IMR-90 (cell line): ENCODE data around the gene ADAP2. TPM values are rescaled to one million over a fixed set of nuclear protein-coding genes. Genes with fewer than 3 reads are reported as not detected.

Experiments
- ATAC-seq: fragments of 200-7000 bp; cut with Tn5 transposase; 2 replicates; pipeline ENCODE4 v1.9.1; 2020; ENCODE audit warnings: low read depth, mild to moderate bottlenecking, moderate library complexity
- BruUV-seq: library from RNA; stranded (reverse); fragments of 400-500 nt; replicated peaks from 2 replicates; lab custom pipeline; 2021; lab: Mats Ljungman, UMichigan
- CTCF ChIA-PET: fragments of 300-600 bp; formaldehyde crosslinking; extraction: SDS; loops from one replicate; lab custom pipeline; 2021; ENCODE audit warnings: antibody characterized with exemption; lab: Yijun Ruan, JAX
- POLR2A ChIA-PET: fragments of 300-600 bp; sonication (Branson Sonifier 250); formaldehyde crosslinking; loops from one replicate; lab custom pipeline; 2022; ENCODE audit warnings: antibody characterized with exemption; ENCODE audit not compliant: unreplicated experiment; lab: Charles Lee
- DNase-seq: peaks from one replicate; pipeline ENCODE4 v3.0.0; 2013
- H2AFZ ChIP-seq: replicated peaks from 2 replicates; pipeline ENCODE3; 2013; ENCODE audit warnings: low read length, mild to moderate bottlenecking; ENCODE audit not compliant: poor library complexity
- H2AK5ac ChIP-seq: 2 replicates; pipeline ENCODE4 v1.6.1; 2013; ENCODE audit warnings: low read depth, low read length, inconsistent platforms
- H2AK9ac ChIP-seq: replicated peaks from 2 replicates; pipeline ENCODE3; 2013; ENCODE audit warnings: mild to moderate bottlenecking, low read depth, low read length, moderate library complexity; ENCODE audit not compliant: poor library complexity
- H2BK120ac ChIP-seq: 2 replicates; pipeline ENCODE4 v1.6.1; 2013; ENCODE audit warnings: low read depth, low read length, inconsistent platforms
- H2BK15ac ChIP-seq: 3 replicates; pipeline ENCODE4 v1.6.1; 2013; ENCODE audit warnings: low read depth, low read length, inconsistent platforms
- H2BK20ac ChIP-seq: 2 replicates; pipeline ENCODE4 v1.6.1; 2013; ENCODE audit warnings: low read depth, mild to moderate bottlenecking, inconsistent platforms, low read length, moderate library complexity
- H2BK5ac ChIP-seq: 2 replicates; pipeline ENCODE4 v1.6.1; 2013; ENCODE audit warnings: mild to moderate bottlenecking, low read depth, low read length, inconsistent platforms; ENCODE audit not compliant: poor library complexity, severe bottlenecking
- H3K14ac ChIP-seq: replicated peaks from 2 replicates; pipeline ENCODE4 v1.6.1; 2013; ENCODE audit warnings: low read depth, low read length, inconsistent platforms
- H3K18ac ChIP-seq: 2 replicates; pipeline ENCODE4 v1.6.1; 2013; ENCODE audit warnings: low read depth, low read length, control low read depth
- H3K23ac ChIP-seq: 2 replicates; pipeline ENCODE4 v1.6.1; 2013; ENCODE audit warnings: low read depth, low read length, inconsistent platforms
- H3K27ac ChIP-seq: 2 replicates; pipeline ENCODE4 v1.5.1; 2013; ENCODE audit warnings: mild to moderate bottlenecking, control low read depth, low read length; ENCODE audit not compliant: insufficient read depth
- H3K27me3 ChIP-seq: 2 replicates; pipeline ENCODE4 v1.6.1; 2013; ENCODE audit warnings: low read length; ENCODE audit not compliant: control insufficient read depth, insufficient read depth
- H3K36me3 ChIP-seq: 2 replicates; pipeline ENCODE4 v1.6.1; 2013; ENCODE audit warnings: low read length, mixed read lengths; ENCODE audit not compliant: control insufficient read depth, insufficient read depth
- H3K4ac ChIP-seq: 2 replicates; pipeline ENCODE4 v1.6.1; 2013; ENCODE audit warnings: low read depth, low read length, inconsistent platforms
- H3K4me1 ChIP-seq: 2 replicates; pipeline ENCODE4 v1.6.1; 2013; ENCODE audit warnings: low read length, mixed read lengths; ENCODE audit not compliant: control insufficient read depth, insufficient read depth
- H3K4me2 ChIP-seq: 2 replicates; pipeline ENCODE4 v1.6.1; 2013; ENCODE audit warnings: low read depth, mild to moderate bottlenecking, control low read depth, low read length, moderate library complexity
- H3K4me3 ChIP-seq: 2 replicates; pipeline ENCODE4 v1.5.1; 2013; ENCODE audit warnings: low read depth, mild to moderate bottlenecking, control low read depth, low read length, moderate library complexity; ENCODE audit not compliant: insufficient read depth
- H3K56ac ChIP-seq: 2 replicates; pipeline ENCODE4 v1.6.1; 2013; ENCODE audit warnings: low read length, inconsistent platforms; ENCODE audit not compliant: insufficient read depth; ENCODE audit errors: extremely low read depth
- H3K79me1 ChIP-seq, 2 experiments: 2 replicates each; pipeline ENCODE4 v1.6.1; 2013; ENCODE audit warnings: low read length in 2 of 2, inconsistent platforms in 1 of 2, low read depth in 1 of 2
- H3K9ac ChIP-seq: 2 replicates; pipeline ENCODE4 v1.6.1; 2013; ENCODE audit warnings: low read depth, low read length, control low read depth
- H3K9me1 ChIP-seq: 2 replicates; pipeline ENCODE4 v1.6.1; 2013; ENCODE audit warnings: low read length, inconsistent platforms; ENCODE audit not compliant: insufficient read depth
- H3K9me3 ChIP-seq: 2 replicates; pipeline ENCODE4 v1.6.1; 2013; ENCODE audit warnings: low read length; ENCODE audit not compliant: control insufficient read depth, insufficient read depth
- H4K20me1 ChIP-seq: 2 replicates; pipeline ENCODE4 v1.6.1; 2013; ENCODE audit warnings: low read length, inconsistent platforms; ENCODE audit not compliant: insufficient read depth
- H4K5ac ChIP-seq: 2 replicates; pipeline ENCODE4 v1.6.1; 2013; ENCODE audit warnings: mild to moderate bottlenecking, low read depth, low read length, control low read depth
- H4K8ac ChIP-seq, 2 experiments: 2 replicates each; pipeline ENCODE4 v1.6.1; 2013; ENCODE audit warnings: low read depth in 2 of 2, low read length in 2 of 2, control low read depth in 1 of 2, inconsistent platforms in 1 of 2
- H4K91ac ChIP-seq: 2 replicates; pipeline ENCODE4 v1.6.1; 2013; ENCODE audit warnings: low read depth, low read length, inconsistent platforms; ENCODE audit not compliant: insufficient read depth
- BHLHE40 ChIP-seq: fragments of 150-350 bp; IDR thresholded peaks from 2 replicates; pipeline ENCODE4 v1.6.1; 2016; ENCODE audit warnings: mild to moderate bottlenecking, low read depth, low read length
- MAFK ChIP-seq: IDR thresholded peaks from 2 replicates; pipeline ENCODE4 v1.6.1; 2012; ENCODE audit warnings: low read depth, low read length, improper control_type of control experiment
- POLR2A ChIP-seq: IDR thresholded peaks from 2 replicates; pipeline ENCODE4 v1.6.1; 2012; ENCODE audit warnings: mild to moderate bottlenecking, low read depth, low read length
- RAD21 ChIP-seq: IDR thresholded peaks from 2 replicates; pipeline ENCODE4 v1.6.1; 2012; ENCODE audit warnings: low read length, improper control_type of control experiment
- RCOR1 ChIP-seq: IDR thresholded peaks from 2 replicates; pipeline ENCODE4 v1.6.1; 2012; ENCODE audit warnings: mild to moderate bottlenecking, low read length, improper control_type of control experiment; ENCODE audit not compliant: insufficient replicate concordance
- RFX5 ChIP-seq: IDR thresholded peaks from 2 replicates; pipeline ENCODE4 v1.8.0; 2012; ENCODE audit warnings: low read depth, mild to moderate bottlenecking, low read length, moderate library complexity
- WGBS, 2 experiments: methylation state at CpG; one replicate each; pipeline versions ENCODE4 v1.1.5 to v1.1.7; 2013; ENCODE audit warnings: missing lambda C conversion rate in 2 of 2; ENCODE audit not compliant: insufficient read length in 1 of 2; ENCODE audit errors: extremely low coverage in 2 of 2; 5-methylcytosine and 5-hydroxymethylcytosine counted together
- dilution Hi-C: fragments of 300-500 bp; cut with HindIII; formaldehyde crosslinking; loops from one replicate; pipeline ENCODE4 v1.14.3; 2018; ENCODE audit warnings: low sequenced_read_pairs; ENCODE audit not compliant: unreplicated experiment
- in situ Hi-C: fragments of 300-500 bp; cut with MboI; formaldehyde crosslinking; loops from 3 replicates; pipeline ENCODE4 v1.14.3; 2019; ENCODE audit warnings: low sequenced_read_pairs, inconsistent platforms, mixed read lengths
- intact Hi-C: fragments of 100-400 bp; cut with micrococcal nuclease; formaldehyde crosslinking; loops from 2 replicates; pipeline ENCODE4 v1.10.0; 2022
- polyA plus RNA-seq, 3 experiments: library from polyadenylated mRNA; depleted of rRNA; stranded (reverse); fragments of >200 nt; gene quantifications; 2 replicates each; pipeline ENCODE4 v1.2.3, GENCODE V29; 2012; ENCODE audit warnings: low replicate concordance in 1 of 3
- total RNA-seq: library from RNA; depleted of rRNA; stranded (reverse); fragments of >200 nt; gene quantifications from 2 replicates; pipeline ENCODE4 v1.2.3, GENCODE V29; 2012
- TF ChIP-seq, protein P1 (sequence below): fragments of 150-350 bp; IDR thresholded peaks from 2 replicates; pipeline ENCODE4 v1.6.1; 2016; ENCODE audit warnings: low read depth, mild to moderate bottlenecking, low read length, moderate library complexity, borderline replicate concordance
- TF ChIP-seq, protein P2 (sequence below): conservative IDR thresholded peaks from 2 replicates; pipeline ENCODE4 v1.5.1; 2012; ENCODE audit warnings: mild to moderate bottlenecking, low read depth, low read length, improper control_type of control experiment
- TF ChIP-seq, protein P3 (sequence below): fragments of 150-350 bp; IDR thresholded peaks from 2 replicates; pipeline ENCODE4 v1.6.1; 2017; ENCODE audit warnings: mild to moderate bottlenecking, antibody characterized with exemption, low read length, low read depth

Gene ADAP2
- total and polyA plus RNA-seq, 2 of the 4 experiments (the other 2 are of a cell fraction) = 0.90 to 1.2 TPM

DNA sequence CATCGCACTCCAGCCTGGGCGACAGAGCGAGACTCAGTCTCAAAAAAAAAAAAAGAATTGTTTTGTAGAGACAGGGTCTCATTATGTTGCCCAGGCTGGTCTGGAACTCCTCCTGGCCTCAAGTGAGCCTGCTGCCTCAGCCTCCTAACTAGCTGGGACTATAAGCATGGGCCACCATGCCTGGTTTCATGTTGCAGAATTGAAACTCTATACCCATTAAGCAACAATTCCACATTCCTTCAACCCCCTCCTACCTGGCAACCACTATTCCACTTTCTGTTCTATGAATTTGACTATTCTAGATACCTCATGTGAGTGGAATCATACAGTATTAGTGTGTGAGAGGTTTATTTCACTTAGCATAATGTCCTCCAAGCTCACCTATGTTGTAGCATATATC is 73.6 kb downstream of the ADAP2 start:
- in situ Hi-C loops (no loop called here), dilution Hi-C loops (no loop called here)
- peak; percentile 13 for DNase-seq

More for the DNA sequence above, 73.6 kb downstream of the ADAP2 start:
- no peak overlapping the region for H4K91ac ChIP-seq
- intact Hi-C loops = no loop called here
- H3K18ac ChIP-seq = no peak overlapping the region
- no peak overlapping the region for H2BK120ac ChIP-seq
- H3K27me3 ChIP-seq = no peaks in the 10 kb centered on the region
- CTCF ChIA-PET = interaction anchor here (0.7 kb wide), 1 partner anchor 62 kb away, joined by 3 read pairs; no protein-coding TSS in a partner anchor
- H2BK5ac ChIP-seq = no peak overlapping the region
- H3K36me3 ChIP-seq = peaks cover 30% of the 10 kb centered on the region
- no peak overlapping the region for H3K9ac ChIP-seq
- no peak overlapping the region for H3K27ac ChIP-seq
- no peaks in the 10 kb centered on the region for H3K9me3 ChIP-seq
- peaks cover 4% of the 10 kb centered on the region for H3K9me1 ChIP-seq
- no peak overlapping the region for H2BK20ac ChIP-seq
- TF ChIP-seq, protein P1, sequence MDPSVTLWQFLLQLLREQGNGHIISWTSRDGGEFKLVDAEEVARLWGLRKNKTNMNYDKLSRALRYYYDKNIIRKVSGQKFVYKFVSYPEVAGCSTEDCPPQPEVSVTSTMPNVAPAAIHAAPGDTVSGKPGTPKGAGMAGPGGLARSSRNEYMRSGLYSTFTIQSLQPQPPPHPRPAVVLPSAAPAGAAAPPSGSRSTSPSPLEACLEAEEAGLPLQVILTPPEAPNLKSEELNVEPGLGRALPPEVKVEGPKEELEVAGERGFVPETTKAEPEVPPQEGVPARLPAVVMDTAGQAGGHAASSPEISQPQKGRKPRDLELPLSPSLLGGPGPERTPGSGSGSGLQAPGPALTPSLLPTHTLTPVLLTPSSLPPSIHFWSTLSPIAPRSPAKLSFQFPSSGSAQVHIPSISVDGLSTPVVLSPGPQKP = no peak
- no peak for TF ChIP-seq RCOR1
- no peak for TF ChIP-seq RAD21
- TF ChIP-seq BHLHE40 = no peak
- no peak for TF ChIP-seq POLR2A
- TF ChIP-seq MAFK = no peak
- no peak for TF ChIP-seq RFX5
- TF ChIP-seq, protein P2, sequence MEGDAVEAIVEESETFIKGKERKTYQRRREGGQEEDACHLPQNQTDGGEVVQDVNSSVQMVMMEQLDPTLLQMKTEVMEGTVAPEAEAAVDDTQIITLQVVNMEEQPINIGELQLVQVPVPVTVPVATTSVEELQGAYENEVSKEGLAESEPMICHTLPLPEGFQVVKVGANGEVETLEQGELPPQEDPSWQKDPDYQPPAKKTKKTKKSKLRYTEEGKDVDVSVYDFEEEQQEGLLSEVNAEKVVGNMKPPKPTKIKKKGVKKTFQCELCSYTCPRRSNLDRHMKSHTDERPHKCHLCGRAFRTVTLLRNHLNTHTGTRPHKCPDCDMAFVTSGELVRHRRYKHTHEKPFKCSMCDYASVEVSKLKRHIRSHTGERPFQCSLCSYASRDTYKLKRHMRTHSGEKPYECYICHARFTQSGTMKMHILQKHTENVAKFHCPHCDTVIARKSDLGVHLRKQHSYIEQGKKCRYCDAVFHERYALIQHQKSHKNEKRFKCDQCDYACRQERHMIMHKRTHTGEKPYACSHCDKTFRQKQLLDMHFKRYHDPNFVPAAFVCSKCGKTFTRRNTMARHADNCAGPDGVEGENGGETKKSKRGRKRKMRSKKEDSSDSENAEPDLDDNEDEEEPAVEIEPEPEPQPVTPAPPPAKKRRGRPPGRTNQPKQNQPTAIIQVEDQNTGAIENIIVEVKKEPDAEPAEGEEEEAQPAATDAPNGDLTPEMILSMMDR = no peak
- TF ChIP-seq, protein P3, sequence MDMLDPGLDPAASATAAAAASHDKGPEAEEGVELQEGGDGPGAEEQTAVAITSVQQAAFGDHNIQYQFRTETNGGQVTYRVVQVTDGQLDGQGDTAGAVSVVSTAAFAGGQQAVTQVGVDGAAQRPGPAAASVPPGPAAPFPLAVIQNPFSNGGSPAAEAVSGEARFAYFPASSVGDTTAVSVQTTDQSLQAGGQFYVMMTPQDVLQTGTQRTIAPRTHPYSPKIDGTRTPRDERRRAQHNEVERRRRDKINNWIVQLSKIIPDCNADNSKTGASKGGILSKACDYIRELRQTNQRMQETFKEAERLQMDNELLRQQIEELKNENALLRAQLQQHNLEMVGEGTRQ = no peak
- WGBS, 2 experiments = no CpG with 5 or more reads among the region's 3 CpGs
- no peak overlapping the region for H3K4me2 ChIP-seq
- ATAC-seq = no peak
- no peak overlapping the region for H3K23ac ChIP-seq
- H3K4me3 ChIP-seq = no peak overlapping the region
- H4K5ac ChIP-seq = no peak overlapping the region
- H2AK9ac ChIP-seq = no peak overlapping the region
- no peak overlapping the region for H3K14ac ChIP-seq
- H4K8ac ChIP-seq = no peak overlapping the region
- H3K56ac ChIP-seq = no peak overlapping the region
- H2AFZ ChIP-seq = no peak overlapping the region
- no peaks in the 10 kb centered on the region for H4K20me1 ChIP-seq
- no TSS peak for BruUV-seq
- H3K4ac ChIP-seq = no peak overlapping the region
- no peak overlapping the region for H2AK5ac ChIP-seq
- POLR2A ChIA-PET = no interaction called here
- no peak overlapping the region for H2BK15ac ChIP-seq
- H3K4me1 ChIP-seq = no peaks in the 10 kb centered on the region
- H3K79me1 ChIP-seq = no peaks in the 10 kb centered on the region
